ENCODE measurements around the gene ZSCAN20. TPM values are rescaled to one million over a fixed set of nuclear protein-coding genes. Genes with fewer than 3 reads are reported as not detected.
"Not testable (repeated sequence)": the region's sequence is repeated elsewhere in the genome, so short reads cannot be mapped to it uniquely, and the experiment has no call there.

Gene ZSCAN20
- total RNA-seq, 2 donors from 2014 or later = 0.65 to 1.8 TPM

DNA sequence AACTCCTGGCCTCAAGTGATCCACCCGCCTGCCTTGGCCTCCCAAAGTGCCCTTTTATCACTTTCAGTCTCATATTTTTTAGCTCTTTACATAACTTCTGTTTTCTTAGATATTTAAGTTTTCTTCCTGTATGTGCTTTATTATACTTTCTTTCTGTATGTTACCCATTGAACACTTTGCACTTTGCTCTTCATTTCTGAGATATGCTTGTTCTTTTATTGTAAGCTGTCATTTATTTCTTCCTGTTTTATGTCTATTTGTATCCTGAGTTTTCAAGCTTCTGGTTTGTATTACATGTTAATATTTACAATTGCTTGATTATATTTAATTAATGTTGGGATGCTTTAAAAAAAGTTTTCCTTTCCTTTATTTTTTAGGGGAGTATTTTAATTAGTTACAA is 35.7 kb downstream of the ZSCAN20 start:
- Mint-ChIP-seq H3K4me1 (no peaks in the 10 kb centered on the region), H3K4me3 (no peak overlapping the region), H3K36me3 (ENCODE audit: low read depth) (peaks cover 3% of the 10 kb centered on the region), H3K27me3 (peaks cover 6% of the 10 kb centered on the region), H3K27ac (no peak overlapping the region)
- DNase-seq = no peak
- no peak for ATAC-seq
- no peaks in the 10 kb centered on the region for H3K9me3 ChIP-seq (ENCODE audit: control insufficient read depth, low read length, poor library complexity, severe bottlenecking)

DNA sequence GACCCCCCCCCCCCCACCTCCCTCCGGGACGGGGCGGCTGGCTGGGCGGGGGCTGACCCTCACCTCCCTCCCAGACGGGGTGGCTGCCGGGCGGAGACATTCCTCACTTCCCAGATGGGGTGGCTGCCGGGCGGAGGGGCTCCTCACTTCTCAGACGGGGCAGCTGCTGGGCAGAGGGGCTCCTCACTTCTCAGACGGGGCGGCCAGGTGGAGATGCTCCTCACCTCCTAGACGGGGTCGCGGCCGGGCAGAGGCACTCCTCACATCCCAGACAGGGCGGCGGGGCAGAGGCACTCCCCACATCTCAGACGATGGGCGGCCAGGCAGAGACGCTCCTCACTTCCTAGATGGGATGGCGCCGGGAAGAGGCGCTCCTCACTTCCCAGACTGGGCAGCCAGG is 36.8 kb downstream of the ZSCAN20 start:
- H3K27ac Mint-ChIP-seq; H3K36me3 Mint-ChIP-seq (ENCODE audit: low read depth); H3K27me3 Mint-ChIP-seq; H3K4me1 Mint-ChIP-seq; DNase-seq; H3K9me3 ChIP-seq (ENCODE audit: control insufficient read depth, low read length, poor library complexity, severe bottlenecking); H3K4me3 Mint-ChIP-seq; ATAC-seq: not testable (repeated sequence)

GRCh38 chr1:33512226-33513011 is 40.0 kb downstream of the ZSCAN20 start:
- no peak for ATAC-seq
- DNase-seq = no peak
- no peaks in the 10 kb centered on the region for H3K4me1 Mint-ChIP-seq

GRCh38 chr1:33515112-33515511 is 42.7 kb downstream of the ZSCAN20 start:
- Mint-ChIP-seq H3K27me3 (peaks cover 41% of the 10 kb centered on the region), H3K36me3 (ENCODE audit: low read depth) (peaks cover 3% of the 10 kb centered on the region), H3K4me1 (no peaks in the 10 kb centered on the region), H3K27ac (no peak overlapping the region), H3K4me3 (no peak overlapping the region)
- ATAC-seq (no peak), DNase-seq (no peak)
- no peaks in the 10 kb centered on the region for H3K9me3 ChIP-seq (ENCODE audit: control insufficient read depth, low read length, poor library complexity, severe bottlenecking)

More at GRCh38 chr1:33512226-33513011, 40.0 kb downstream of the ZSCAN20 start:
- peaks cover 24% of the 10 kb centered on the region for H3K27me3 Mint-ChIP-seq
- H3K27ac Mint-ChIP-seq = no peak overlapping the region
- H3K36me3 Mint-ChIP-seq (ENCODE audit: low read depth) = peaks cover 3% of the 10 kb centered on the region
- H3K4me3 Mint-ChIP-seq = no peak overlapping the region
- no peaks in the 10 kb centered on the region for H3K9me3 ChIP-seq (ENCODE audit: control insufficient read depth, low read length, poor library complexity, severe bottlenecking)

DNA sequence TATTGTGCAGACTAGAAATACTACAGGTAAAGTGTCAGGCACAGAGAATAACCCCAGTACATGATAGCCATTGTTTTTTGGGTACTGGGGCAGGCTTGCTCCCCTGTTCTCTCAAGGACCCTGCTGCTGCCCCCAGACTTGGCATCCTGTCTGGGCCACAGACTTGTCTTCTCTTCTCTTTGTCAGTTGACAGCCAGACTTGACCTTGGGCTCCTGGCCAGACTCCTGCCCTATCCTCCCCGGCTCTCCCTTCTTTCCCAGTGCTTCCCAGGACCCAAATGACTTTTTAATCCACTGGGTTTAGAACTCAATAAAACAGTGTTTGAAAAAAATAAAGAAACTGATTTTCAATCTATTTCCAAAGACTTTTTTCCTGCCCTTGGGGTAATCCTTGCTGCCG is 43.2 kb downstream of the ZSCAN20 start:
- H3K9me3 ChIP-seq (ENCODE audit: control insufficient read depth, low read length, poor library complexity, severe bottlenecking) = no peaks in the 10 kb centered on the region
- no peak overlapping the region for H3K27ac Mint-ChIP-seq

DNA sequence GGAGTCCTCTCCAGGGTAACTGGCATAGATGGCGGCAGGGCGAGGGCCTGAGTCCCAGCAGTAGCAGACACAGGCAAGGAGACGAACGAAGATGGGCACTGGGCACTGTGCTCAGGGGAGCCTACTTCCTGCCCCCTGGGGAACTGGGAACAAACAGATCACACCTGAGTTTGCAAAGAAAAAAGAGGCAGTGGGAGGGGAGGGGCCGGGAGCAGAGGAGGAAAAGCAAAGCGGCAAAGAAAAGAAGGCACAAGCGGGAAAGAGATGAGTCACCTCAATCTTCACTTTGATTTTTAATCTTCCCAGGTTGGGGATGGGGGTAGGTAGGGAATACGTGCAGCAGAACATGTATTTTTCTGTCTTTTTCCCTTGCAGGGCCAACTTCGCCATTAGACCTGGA is 44.0 kb downstream of the ZSCAN20 start:
- H3K36me3 Mint-ChIP-seq (ENCODE audit: low read depth) = peaks cover under 1% of the 10 kb centered on the region
- no peak overlapping the region for H3K4me3 Mint-ChIP-seq
- H3K4me1 Mint-ChIP-seq = no peaks in the 10 kb centered on the region
- no peaks in the 10 kb centered on the region for H3K9me3 ChIP-seq (ENCODE audit: control insufficient read depth, low read length, poor library complexity, severe bottlenecking)
- ATAC-seq = no peak
- H3K27ac Mint-ChIP-seq = no peak overlapping the region
- no peak for DNase-seq
- H3K27me3 Mint-ChIP-seq = peaks cover 41% of the 10 kb centered on the region

More for the DNA sequence above, 43.2 kb downstream of the ZSCAN20 start:
- no peaks in the 10 kb centered on the region for H3K4me1 Mint-ChIP-seq
- no peak for ATAC-seq
- peaks cover 41% of the 10 kb centered on the region for H3K27me3 Mint-ChIP-seq
- no peak for DNase-seq
- no peak overlapping the region for H3K4me3 Mint-ChIP-seq
- H3K36me3 Mint-ChIP-seq (ENCODE audit: low read depth) = peaks cover 3% of the 10 kb centered on the region

- H3K4me3 Mint-ChIP-seq = no peak overlapping the region
- no peak for DNase-seq
- H3K9me3 ChIP-seq (ENCODE audit: control insufficient read depth, low read length, poor library complexity, severe bottlenecking) = no peaks in the 10 kb centered on the region
- H3K27me3 Mint-ChIP-seq = peaks cover 39% of the 10 kb centered on the region
- no peaks in the 10 kb centered on the region for H3K36me3 Mint-ChIP-seq (ENCODE audit: low read depth)
- no peak for ATAC-seq
- H3K4me1 Mint-ChIP-seq = no peaks in the 10 kb centered on the region
- H3K27ac Mint-ChIP-seq = no peak overlapping the region
Measured at GRCh38 chr1:33516891-33517567, 44.6 kb downstream of the ZSCAN20 start.

- ATAC-seq (no peak), DNase-seq (no peak)
- Mint-ChIP-seq H3K36me3 (ENCODE audit: low read depth) (no peaks in the 10 kb centered on the region), H3K27ac (no peak overlapping the region), H3K27me3 (peaks cover 44% of the 10 kb centered on the region), H3K4me1 (no peaks in the 10 kb centered on the region), H3K4me3 (no peak overlapping the region)
- no peaks in the 10 kb centered on the region for H3K9me3 ChIP-seq (ENCODE audit: control insufficient read depth, low read length, poor library complexity, severe bottlenecking)
Measured at GRCh38 chr1:33517596-33518250, 45.3 kb downstream of the ZSCAN20 start.

- peaks cover 2% of the 10 kb centered on the region for H3K36me3 Mint-ChIP-seq (ENCODE audit: low read depth)
- ATAC-seq (no peak), DNase-seq (no peak)
- H3K4me3 Mint-ChIP-seq = no peak overlapping the region
- H3K27me3 Mint-ChIP-seq = peaks cover 58% of the 10 kb centered on the region
- H3K4me1 Mint-ChIP-seq = no peaks in the 10 kb centered on the region
- no peaks in the 10 kb centered on the region for H3K9me3 ChIP-seq (ENCODE audit: control insufficient read depth, low read length, poor library complexity, severe bottlenecking)
- H3K27ac Mint-ChIP-seq = no peak overlapping the region
Measured at GRCh38 chr1:33519240-33519884, 46.9 kb downstream of the ZSCAN20 start.

DNA sequence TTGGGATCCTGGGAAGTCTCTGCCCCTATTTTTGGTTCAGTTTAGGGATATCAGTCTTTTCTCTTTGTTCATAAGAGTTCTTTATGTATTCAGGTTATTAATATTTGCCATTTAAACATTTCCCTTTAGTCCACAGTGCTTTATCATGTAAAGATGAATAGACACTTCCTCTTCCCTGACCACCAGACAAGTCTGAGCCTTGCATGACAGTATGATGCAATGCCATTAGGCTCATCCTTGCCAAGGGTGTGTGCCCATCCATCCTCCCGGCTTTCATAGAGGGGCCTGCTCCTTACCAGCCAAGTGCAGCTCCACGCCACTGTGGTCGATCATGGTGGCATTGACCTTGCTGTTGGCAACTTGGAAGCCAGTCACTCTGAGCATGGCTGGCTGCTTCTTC is 52.1 kb downstream of the ZSCAN20 start:
- no peak overlapping the region for H3K4me3 Mint-ChIP-seq
- peaks cover 69% of the 10 kb centered on the region for H3K27me3 Mint-ChIP-seq
- no peak overlapping the region for H3K27ac Mint-ChIP-seq
- no peak for DNase-seq
- H3K4me1 Mint-ChIP-seq = no peaks in the 10 kb centered on the region
- ATAC-seq = no peak
- H3K9me3 ChIP-seq (ENCODE audit: control insufficient read depth, low read length, poor library complexity, severe bottlenecking) = no peaks in the 10 kb centered on the region
- peaks cover 2% of the 10 kb centered on the region for H3K36me3 Mint-ChIP-seq (ENCODE audit: low read depth)

GRCh38 chr1:33527934-33528333 is 55.5 kb downstream of the ZSCAN20 start:
- Mint-ChIP-seq H3K4me1 (no peaks in the 10 kb centered on the region), H3K27me3 (peaks cover 66% of the 10 kb centered on the region), H3K4me3 (no peak overlapping the region), H3K27ac (no peak overlapping the region), H3K36me3 (ENCODE audit: low read depth) (peaks cover 2% of the 10 kb centered on the region)
- ATAC-seq = no peak
- no peak for DNase-seq
- no peaks in the 10 kb centered on the region for H3K9me3 ChIP-seq (ENCODE audit: control insufficient read depth, low read length, poor library complexity, severe bottlenecking)

GRCh38 chr1:33529957-33530356 is 57.5 kb downstream of the ZSCAN20 start:
- Mint-ChIP-seq H3K36me3 (ENCODE audit: low read depth) (no peaks in the 10 kb centered on the region), H3K27me3 (peaks cover 62% of the 10 kb centered on the region), H3K4me3 (no peak overlapping the region), H3K27ac (no peak overlapping the region), H3K4me1 (no peaks in the 10 kb centered on the region)
- DNase-seq (no peak), ATAC-seq (no peak)
- no peaks in the 10 kb centered on the region for H3K9me3 ChIP-seq (ENCODE audit: control insufficient read depth, low read length, poor library complexity, severe bottlenecking)

GRCh38 chr1:33532250-33532649 is 59.8 kb downstream of the ZSCAN20 start:
- no peaks in the 10 kb centered on the region for H3K4me1 Mint-ChIP-seq
- DNase-seq (no peak), ATAC-seq (no peak)
- H3K4me3 Mint-ChIP-seq = no peak overlapping the region
- no peaks in the 10 kb centered on the region for H3K9me3 ChIP-seq (ENCODE audit: control insufficient read depth, low read length, poor library complexity, severe bottlenecking)
- peaks cover 51% of the 10 kb centered on the region for H3K27me3 Mint-ChIP-seq
- no peak overlapping the region for H3K27ac Mint-ChIP-seq
- no peaks in the 10 kb centered on the region for H3K36me3 Mint-ChIP-seq (ENCODE audit: low read depth)

Measured in T-helper 17 cell (primary cell).